Measurements from ENCODE around the gene RPL37.
"Not testable (repeated sequence)": the region's sequence is repeated elsewhere in the genome, so short reads cannot be mapped to it uniquely, and the experiment has no call there.

The RPL37 gene

DNA sequence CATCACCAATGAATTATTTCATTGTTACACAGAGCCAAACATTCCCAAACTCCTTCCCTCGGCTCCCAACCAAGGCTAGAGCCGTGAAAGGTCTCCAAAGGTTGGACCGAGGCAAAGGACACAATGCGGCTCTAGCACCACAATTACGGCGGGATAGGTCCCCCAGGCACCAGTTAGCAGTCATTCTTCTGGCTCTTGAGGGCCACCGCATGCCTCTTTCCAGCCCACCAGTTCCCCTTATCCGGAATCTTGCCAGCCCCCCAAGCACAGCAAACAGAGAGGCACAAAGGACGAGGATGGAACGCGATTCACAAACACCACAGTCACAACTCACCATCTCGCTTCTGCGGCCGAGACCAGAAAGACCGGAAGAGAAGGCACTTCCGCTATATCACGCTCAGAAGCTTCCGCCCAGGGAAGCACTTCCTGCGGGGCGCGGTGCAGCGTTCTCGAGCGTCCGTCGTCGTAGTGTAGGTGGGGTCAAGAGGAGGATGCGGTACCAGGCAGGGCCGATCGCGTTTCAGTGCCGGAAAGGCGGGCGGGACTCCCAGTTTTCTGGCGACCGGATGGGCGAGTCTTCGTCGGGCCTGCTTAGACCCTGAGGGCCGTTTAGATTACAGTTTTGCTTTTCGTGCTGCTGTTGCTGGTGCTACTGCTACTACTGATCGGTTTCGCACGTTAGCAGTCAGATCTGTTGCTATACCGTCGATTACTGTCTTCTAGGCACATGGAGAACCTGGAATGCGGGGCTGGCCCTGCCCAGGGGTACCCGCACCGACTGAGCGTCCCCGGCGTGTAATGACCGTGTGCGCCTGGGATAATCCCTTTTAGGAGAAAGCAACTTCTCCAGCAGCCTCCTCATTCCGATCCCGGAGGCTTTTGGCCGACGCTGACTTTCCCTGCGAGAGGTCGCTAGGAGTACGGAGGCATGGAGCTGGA, at the start of gene RPL37:
Gene RPL37, minus strand, starts transcription at position 374 of the 939 bp plus-strand sequence. Its CDS starts 37 bp downstream, at position 337.
- DNase-seq, result peak; percentile 96

DNA sequence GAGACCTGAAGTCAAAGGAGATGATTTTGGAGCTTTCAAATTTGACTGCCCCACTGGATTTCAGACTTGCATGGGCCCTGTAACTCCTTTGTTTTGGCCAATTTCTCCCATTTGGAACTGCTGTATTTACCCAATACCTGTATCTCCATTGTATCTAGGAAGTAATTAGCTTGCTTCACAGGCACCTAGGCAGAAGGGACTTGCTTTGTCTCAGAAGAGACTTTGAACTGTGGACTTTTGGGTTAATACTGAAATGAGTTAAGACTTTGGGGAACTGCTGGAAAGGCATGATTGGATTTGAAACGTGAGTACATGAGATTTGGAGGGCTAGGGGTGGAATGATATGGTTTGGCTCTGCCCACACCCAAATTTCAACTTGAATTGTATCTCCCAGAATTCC, 48.0 kb upstream of the RPL37 start:
- not testable (repeated sequence) for DNase-seq

DNA sequence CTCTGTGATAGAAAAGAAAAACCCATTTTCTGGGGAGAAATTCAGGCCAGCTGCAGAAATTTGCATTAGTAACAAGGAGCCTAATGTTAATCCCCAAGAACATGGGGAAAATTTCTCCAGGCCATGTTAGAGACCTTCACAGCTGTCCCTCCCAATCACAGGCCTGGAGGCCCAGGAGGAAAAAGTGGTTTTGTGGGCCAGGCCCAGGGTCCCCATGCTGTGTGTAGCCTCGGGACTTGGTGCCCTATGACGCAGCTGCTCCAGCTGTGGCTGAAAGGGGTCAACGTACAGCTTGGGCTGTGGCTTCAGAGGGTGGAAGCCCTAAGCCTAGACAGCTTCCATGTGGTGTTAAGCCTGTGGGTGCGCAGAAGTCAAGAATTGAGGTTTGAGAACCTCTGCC, 47.3 kb upstream of the RPL37 start:
- no peak for DNase-seq

DNA sequence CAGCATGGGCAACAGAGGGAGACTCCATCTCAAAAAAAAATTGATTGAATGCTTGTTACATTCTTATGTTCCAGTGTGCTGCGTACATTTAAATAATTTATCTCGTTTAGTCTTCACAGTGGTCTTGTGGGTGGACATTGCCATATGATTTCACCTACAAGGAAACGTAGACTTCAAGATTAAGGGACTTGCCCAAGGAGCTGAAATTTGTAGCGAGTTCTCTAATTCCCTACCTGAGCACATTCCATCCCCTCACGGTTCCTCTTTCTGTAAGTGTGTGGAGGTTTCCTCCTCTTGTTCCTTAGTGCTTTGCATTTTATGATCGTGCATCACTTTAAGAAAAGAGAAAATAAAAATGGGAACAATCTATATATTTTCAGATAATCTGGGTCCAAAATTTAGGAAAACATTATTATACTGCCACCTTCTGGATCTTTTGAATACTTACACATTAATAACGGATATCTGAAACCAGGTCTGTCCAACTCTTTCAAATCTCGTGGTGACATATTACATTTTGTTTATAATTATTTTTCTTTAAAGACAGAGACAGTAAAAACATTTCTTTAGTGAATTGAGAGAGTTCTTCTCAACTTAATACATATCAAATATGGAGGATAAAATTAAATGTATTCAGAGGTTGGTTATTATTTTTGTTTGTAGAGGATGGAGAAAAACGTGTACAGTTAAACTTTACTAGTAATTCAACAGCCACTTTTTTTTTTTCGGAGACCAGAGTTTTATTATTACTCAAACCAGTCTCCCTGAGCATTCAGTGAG, 44.3 kb upstream of the RPL37 start:
- peak; percentile 82 for DNase-seq

DNA sequence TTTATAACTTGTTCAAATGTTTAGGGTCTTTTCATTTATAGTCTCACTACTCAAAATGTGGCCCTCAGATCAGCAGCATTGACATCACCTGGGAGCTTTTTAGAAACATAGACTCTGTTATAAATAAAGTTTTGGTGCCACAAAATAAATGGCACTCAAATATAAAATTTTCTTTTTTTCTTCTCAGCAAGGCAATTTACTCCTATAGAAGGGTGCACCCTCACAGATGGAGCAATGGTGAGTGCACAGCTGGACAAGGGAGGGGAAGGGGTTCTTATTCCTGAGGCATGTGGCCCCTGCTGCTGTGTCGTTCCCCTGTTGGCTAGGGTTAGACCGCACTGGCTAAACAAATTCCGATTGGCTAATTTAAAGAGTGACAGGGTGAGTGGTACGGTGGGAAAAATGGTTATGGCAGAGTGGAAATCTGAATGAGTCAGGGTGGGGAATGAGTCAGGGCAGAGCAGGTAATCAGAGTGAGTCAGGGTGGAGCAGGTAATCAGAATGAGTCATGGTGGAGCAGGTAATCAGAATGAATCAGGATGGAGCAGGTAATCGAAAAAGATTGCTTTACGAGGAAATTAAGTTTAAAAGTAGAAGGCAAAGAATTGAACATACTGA, 42.5 kb upstream of the RPL37 start:
- DNase-seq, result no peak

DNA sequence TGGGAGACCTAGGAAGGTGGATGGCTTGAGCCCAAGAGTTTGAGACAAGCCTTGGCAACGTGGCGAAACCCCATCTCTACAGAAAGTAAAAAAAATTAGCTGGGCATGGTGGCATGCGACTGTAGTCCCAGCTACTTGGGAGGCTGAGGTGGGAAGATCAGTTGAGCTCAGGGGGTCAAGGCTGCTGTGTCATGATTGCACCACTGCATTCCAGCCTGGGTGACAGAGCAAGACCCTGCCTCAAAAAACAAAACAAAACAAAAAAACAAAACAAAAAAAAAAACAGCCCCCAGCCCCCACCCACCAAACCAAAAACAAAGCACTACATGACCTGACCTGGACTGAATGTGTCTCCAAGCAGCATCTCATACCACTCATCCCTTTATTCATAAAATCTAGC, 40.9 kb upstream of the RPL37 start:
- DNase-seq, result no peak

DNA sequence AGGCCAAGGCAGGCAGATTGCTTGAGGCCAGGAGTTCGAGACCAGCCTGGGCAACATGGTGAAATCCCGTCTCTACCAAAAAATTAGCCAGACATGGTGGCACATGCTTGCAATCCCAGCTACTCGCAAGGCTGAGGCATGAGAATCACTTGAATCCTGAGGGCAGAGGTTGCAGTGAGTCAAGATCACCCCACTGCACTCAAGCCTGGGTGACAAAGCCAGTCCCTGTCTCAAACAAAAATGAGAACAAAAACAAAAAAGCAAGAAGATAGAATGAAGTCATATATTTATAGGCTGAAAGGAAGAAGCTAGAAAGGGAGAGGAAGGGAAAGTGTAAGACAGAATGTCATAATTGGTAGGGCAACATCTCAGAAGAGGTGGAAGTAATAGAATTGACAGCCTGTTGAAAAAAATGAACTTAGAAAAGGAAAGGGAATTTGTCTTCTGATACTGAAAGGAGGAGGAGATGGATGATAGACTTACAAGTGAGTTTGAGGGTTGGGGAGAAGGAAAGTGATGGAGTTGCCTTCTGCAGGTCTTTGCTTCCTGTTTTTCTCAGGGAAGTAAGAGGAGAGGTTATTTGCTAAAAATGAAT, 38.4 kb upstream of the RPL37 start:
- DNase-seq, result no peak

DNA sequence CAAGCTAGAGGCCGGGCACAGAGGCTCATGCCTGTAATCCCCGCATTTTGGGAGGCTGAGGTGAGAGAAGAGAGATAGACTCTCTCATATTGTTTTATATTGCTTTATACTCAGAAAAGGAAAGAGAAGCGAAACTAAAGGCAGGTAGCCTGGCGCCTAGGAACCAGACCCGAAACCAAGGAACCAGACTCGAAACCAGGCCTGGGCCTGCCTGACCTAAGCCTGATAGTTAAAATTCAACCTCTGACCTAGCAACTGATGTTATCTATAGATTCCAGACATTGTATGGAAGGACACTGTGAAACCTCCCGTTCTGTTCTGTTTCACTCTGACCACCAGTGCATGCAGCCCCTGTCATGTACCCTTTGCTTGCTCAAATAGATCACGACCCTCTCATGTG, 37.2 kb upstream of the RPL37 start:
- DNase-seq, result not testable (repeated sequence)

DNA sequence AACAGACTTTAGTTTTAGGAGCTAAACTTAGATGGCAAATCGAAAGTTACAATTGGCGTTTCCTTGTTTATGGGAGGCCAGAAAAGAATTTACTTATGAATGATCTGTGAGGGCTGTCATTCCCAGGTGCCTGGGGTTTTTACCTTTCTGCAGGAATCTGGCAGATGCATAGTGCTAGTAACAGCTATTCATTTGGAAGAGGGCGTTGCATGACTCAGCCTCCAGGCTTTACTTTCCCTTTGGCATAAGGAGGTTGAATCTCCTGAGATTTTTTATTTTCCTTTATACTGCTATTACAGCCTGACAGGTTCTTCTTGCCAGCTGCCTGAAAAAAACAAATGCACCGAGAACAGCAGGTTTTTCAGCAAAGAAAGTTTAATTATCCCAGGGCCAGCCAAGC, 36.2 kb upstream of the RPL37 start:
- no peak for DNase-seq

DNA sequence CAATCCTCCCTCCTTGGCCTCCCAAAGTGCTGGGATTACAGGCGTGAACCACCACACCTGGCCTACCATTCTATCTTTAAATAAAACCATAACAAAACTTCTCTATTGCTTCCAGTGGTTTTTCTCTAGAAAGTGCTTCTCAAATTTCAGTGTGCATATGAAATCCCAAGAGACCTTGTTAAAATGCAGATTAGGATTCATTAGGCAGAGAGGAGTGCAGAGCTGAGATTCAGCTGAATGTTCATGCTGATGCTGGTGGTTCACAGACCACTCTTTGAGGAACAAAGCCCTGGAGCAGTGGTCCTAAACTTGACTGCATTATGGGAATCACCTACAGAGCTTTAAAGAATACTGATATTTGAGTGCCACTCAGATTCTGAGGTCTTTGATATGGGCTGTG, 34.4 kb upstream of the RPL37 start:
- DNase-seq, result no peak

DNA sequence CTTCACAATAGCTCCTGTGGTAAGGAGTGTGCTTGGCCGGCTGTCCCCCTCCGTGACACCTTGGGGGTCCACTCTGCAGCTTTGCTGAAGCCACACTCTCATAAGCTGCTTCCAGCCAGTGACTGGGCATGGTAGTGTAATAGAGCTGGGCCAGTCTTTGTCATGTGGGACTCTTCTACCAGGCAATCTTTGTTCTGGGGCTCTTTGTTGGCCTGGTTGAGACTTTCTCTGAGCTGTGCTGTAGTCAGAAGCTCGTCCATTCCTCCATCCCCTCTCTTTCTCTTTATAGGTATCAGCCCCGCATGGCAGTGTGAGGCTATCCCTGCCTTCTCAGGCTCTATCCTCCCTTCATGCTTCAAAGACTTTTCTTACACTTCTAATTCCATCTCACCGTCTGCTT, 31.8 kb upstream of the RPL37 start:
- DNase-seq, result no peak

DNA sequence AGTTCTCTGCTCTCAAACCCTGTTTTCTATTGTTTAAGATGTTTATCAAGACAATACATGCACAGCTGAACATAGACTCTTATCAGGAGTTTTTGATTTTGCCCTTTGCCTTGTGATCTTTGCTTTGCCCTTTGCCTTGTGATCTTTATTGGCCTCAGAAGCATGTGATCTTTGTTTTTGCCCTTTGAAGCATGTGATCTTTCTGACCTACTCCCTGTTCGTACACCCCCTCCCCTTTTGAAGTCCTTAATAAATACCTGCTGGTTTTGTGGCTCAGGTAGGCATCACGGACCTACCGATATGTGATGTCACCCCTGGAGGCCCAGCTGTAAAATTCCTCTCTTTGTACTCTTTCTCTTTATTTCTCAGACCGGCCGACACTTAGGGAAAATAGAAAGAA, 30.0 kb upstream of the RPL37 start:
- DNase-seq, result not testable (repeated sequence)

DNA sequence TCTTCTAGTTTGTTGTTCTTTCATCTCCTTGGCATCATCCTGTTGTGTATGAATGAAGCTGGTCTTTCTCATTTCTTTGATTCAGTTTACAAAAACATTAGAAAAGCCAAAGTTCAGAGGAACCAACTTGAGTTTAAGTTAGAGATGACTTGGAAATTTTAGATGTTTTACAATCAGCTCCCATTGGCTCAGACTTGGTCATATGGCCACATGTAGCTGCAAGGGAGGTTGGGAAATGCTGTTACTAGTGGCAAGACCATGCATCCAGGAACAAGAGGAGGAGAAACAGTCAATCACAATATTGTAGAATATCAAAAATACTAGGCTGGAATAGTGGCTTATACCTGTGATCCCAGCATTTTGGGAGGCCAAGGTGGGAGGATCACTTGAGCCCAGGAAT, 25.7 kb upstream of the RPL37 start:
- no peak for DNase-seq

DNA sequence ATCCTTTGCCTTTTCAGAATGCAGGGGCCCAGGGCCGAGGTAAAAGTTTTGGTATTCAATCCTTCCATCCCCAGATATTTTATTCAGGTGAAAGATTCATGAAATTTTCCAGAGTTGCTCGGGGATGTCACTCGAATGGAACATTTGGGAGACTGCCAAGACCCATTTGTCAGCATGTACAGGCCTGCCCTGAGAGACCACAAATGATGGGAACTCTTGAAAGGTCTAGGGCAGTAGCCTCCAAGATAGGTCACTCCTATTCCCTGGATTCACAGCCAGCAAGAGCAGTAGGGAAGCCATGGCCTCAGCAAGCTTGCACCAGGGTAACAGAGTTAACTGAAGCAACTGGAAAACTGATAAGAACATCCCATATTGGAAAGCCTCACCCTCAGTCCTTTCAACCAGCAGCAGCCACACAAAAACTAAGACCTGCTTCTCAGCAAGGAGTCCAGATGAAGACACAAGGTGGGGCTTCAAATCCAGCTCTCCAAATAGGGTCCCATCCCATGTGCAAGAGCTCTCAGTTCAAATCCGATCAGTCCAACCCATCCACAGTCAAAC, 18.7 kb upstream of the RPL37 start:
- DNase-seq, result no peak

DNA sequence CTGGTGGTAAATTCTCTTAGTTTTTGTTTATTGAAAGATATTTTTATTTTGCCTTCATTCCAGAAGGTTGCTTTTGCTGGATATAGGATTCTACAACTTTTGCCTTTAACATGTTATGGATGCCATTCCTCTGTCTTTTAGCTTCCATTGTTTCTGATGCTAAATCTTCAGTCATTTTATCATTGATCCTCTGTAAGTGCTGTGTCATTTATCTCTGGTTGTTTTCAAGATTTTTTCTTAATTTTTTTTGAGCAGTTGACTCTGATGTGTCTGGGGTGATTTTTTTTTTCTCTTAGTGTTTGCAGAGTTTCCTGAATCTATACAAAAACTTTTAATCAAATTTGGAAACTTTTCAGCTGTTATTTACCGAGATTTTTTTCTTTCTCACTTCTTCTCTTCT, 12.5 kb upstream of the RPL37 start:
- DNase-seq, result no peak

DNA sequence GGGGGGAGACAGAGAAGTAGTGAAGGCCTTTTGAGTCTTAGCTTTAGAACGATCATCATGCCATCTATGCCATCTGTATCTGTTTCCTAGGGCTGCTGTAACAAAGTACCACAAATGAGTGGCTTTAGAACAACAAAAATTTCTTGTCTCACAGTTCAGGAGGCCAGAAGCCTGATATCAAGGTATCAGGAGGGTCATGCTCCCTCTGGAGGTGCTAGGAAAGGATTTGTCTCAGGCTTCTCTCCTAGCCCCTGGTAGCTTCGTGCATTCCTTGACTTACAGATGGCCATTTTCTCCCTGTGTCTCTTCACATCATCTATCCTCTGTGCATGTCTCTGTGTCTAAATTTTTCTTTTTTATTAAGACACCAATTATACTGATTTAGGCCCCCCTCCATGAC, 11.3 kb upstream of the RPL37 start:
- DNase-seq, result no peak

DNA sequence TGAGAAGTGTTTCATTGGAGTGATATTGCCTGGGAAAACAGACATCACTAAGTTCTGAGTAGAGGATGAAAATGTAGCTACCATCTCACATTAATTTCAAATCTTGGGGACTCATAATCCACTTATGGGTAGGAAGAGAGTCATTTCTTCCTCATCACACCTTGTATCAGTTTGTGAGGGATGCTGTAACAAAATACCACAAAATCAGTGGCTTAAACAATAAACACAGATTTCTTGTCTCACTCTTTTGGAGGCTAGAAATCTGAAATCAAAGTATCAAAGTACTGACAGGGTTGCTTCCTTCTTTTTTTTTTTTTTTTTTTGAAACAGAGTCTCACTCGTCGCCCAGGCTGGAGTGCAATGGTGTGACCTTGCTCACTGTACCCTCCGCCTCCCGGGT, 9.5 kb upstream of the RPL37 start:
- DNase-seq, result no peak

DNA sequence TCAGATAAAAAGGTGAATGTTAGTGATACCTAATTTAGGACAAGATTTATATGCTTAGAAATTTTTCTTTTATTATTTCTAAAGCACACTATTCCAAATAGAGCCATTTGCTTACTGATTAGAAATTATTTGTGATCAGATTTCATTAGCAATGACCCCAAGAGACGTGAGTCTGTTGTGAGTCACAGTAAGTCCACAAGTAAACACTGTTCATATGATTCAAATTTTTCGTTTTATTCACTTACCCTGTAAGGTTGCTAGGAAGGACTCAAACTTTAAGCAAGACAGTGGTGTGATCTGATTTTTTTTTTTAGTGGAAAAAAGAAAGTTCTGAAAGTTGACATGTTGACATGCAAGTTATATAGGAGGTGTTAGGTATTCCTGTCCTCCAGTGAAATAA, 7.3 kb upstream of the RPL37 start:
- DNase-seq, result no peak

DNA sequence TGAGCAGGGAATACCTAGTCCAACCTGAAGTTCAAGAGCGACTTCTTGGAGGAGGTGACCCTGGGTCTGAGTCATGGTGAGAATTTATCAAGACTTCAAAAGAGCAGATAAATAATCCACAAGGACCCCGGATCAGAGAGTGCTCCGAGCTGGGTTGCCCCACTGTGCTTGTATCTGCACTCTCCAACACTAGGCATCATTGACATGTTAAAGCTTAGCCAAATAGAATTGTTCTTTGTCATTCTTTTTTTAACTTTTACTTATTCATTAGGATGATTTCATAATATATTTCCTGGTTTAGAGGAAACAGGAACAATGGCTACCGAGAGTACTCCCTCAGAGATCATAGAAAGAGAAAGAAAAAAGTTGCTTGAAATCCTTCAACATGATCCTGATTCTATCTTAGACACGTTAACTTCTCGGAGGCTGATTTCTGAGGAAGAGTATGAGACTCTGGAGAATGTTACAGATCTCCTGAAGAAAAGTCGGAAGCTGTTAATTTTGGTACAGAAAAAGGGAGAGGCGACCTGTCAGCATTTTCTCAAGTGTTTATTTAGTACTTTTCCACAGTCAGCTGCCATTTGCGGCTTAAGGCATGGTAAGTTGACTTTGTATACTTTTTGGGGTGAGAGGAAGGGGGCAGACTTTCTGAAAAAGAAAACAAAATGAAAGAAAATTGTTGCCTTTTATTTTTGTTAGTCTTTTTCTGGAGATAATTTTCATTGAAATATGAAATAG, 6.2 kb upstream of the RPL37 start, which contains the start of gene CARD6:
Gene CARD6, plus strand, starts transcription at position 300 of the 738 bp plus-strand sequence. Its CDS starts 16 bp downstream, at position 316.
- peak; percentile 41 for DNase-seq

DNA sequence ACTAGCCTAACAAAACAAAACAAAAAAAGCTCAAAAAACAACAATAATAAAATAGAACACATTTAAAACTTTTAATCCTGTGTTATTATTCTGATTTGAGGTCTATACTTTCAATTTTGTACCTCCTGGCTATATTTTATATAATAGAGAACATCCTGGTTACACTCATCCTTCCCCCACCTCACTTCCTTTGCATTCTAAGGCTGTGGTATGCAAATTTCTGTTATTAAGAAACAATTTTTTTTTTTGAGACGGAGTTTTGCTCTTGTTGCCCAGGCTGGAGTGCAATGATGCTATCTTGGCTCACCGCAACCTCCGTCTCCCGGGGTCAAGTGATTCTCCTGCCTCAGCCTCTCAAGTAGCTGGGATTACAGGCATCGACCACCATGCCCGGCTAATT, 3.1 kb upstream of the RPL37 start:
- no peak for DNase-seq

DNA sequence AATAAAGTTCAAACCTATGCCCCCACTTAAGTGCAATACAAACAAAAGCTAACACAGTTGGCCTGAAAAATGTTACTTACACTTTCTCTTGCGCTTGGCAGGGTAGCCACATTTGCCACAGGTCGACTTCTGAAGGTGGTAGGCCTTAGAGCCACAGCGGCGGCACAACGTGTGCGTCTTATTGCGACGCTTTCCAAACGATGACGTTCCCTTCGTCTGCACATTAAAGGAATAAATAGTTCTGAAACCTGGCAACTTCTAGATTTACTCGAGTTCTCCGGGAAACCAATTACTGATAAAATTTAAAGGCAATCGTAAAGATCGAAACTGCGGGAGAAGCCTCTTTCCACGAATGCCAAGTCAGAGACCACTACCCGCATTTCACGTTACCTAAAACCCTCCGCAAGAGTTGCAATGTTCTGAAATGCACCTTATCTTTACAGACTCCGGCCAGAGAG, 602 bp downstream of the RPL37 start:
- DNase-seq, result peak; percentile 78

DNA sequence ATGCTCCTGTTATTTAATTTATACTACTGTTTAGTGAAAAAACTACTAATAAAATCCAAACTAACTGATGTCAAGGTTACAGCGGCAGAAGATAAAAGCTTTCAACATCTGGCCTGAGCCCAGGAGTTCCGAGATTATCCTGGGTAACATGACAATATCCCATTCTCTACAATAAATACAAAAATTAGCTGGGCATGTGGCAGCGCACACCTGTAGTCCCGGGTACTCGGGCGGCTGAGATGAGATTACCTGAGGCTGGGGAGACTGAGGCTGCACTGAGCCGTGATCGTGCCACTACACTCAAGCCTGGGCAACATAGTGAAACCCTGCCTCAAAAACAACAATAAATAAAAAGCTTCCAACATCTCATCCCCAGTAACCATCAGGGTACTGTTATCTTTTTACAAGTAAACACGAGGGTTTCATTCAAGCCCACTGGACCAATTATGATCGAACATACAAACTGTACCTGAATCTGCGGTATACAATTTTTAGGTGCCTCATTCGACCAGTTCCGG, 1.3 kb downstream of the RPL37 start:
- no peak for DNase-seq
